ENCODE results near the gene ZNF414. TPM values are rescaled to one million over a fixed set of nuclear protein-coding genes. Genes with fewer than 3 reads are reported as not detected.

ZNF414 gene
- total and polyA plus RNA-seq, 2 experiments from 2014 or later, result 1.8 to 13.0 TPM

- H3K27me3 ChIP-seq (replicated peaks; ENCODE audit: insufficient read depth), result no peaks in the 10 kb centered on the region
- no peak overlapping the region for H3K4me2 ChIP-seq (ENCODE audit: unreplicated experiment)
- H3K4me1 ChIP-seq (ENCODE audit: insufficient read depth), result no peaks in the 10 kb centered on the region
- no peak for DNase-seq
- no peaks in the 10 kb centered on the region; the same call in 1 of the 2 replicates for H4K20me1 ChIP-seq (ENCODE audit: insufficient read depth)
- no peak overlapping the region for H2AFZ ChIP-seq
- H3K9me2 ChIP-seq (ENCODE audit: insufficient read depth), result no peaks in the 10 kb centered on the region
- 0 out of 2 replicates have a peak, but pooled peaks cover 10% of the 10 kb centered on the region for H3F3A ChIP-seq (ENCODE audit: insufficient read depth)
- H3K27ac ChIP-seq, result no peak overlapping the region
- 50 to 69% methylated on average over 1 of the region's 1 CpG for WGBS, 2 experiments (ENCODE audit: low coverage in 1 of 2, low lambda C conversion rate in 2 of 2, missing lambda C conversion rate in 2 of 2)
- no peak overlapping the region for H3K4me3 ChIP-seq
- no peaks in the 10 kb centered on the region for H3K9me3 ChIP-seq (ENCODE audit: low read depth)
- in situ Hi-C loops (cut with MboI), result no loop called here
- H3K9ac ChIP-seq, result no peak overlapping the region
- peaks cover 52% of the 10 kb centered on the region; the same call in 1 of the 2 replicates for H3K36me3 ChIP-seq (ENCODE audit: low read depth)
- H3K79me2 ChIP-seq (ENCODE audit: insufficient read depth), result peaks cover 100% of the 10 kb centered on the region
- TF ChIP-seq EZH2phosphoT487 (IDR thresholded peaks at IDR 0.05; ENCODE audit: insufficient read depth, low read depth) (no peak), EZH2 (IDR thresholded peaks at IDR 0.05; ENCODE audit: insufficient read depth, poor library complexity, severe bottlenecking) (no peak)
Observed at GRCh38 chr19:8475005-8475404, 39.0 kb downstream of the ZNF414 start.

- TF ChIP-seq EZH2phosphoT487 (IDR thresholded peaks at IDR 0.05; ENCODE audit: insufficient read depth, low read depth) (no peak), EZH2 (IDR thresholded peaks at IDR 0.05; ENCODE audit: insufficient read depth, poor library complexity, severe bottlenecking) (no peak)
- H3K27ac ChIP-seq, result no peak overlapping the region
- 73 to 77% methylated on average over 6 of the region's 6 CpGs for WGBS, 2 experiments (ENCODE audit: low coverage in 1 of 2, low lambda C conversion rate in 2 of 2, missing lambda C conversion rate in 2 of 2)
- H3K4me2 ChIP-seq (ENCODE audit: unreplicated experiment), result no peak overlapping the region
- H3K9ac ChIP-seq, result no peak overlapping the region
- no peaks in the 10 kb centered on the region for H3K4me1 ChIP-seq (ENCODE audit: insufficient read depth)
- no peak for DNase-seq
- no peak overlapping the region for H3K4me3 ChIP-seq
- H3K27me3 ChIP-seq (replicated peaks; ENCODE audit: insufficient read depth), result no peaks in the 10 kb centered on the region
- H2AFZ ChIP-seq, result no peak overlapping the region
- H3F3A ChIP-seq (ENCODE audit: insufficient read depth), result 0 out of 2 replicates have a peak, but pooled peaks cover 15% of the 10 kb centered on the region
- H3K9me3 ChIP-seq (ENCODE audit: low read depth), result no peaks in the 10 kb centered on the region
- H3K9me2 ChIP-seq (ENCODE audit: insufficient read depth), result no peaks in the 10 kb centered on the region
- in situ Hi-C loops (cut with MboI), result no loop called here
- peaks cover 100% of the 10 kb centered on the region for H3K79me2 ChIP-seq (ENCODE audit: insufficient read depth)
- H3K36me3 ChIP-seq (ENCODE audit: low read depth), result peaks cover 64% of the 10 kb centered on the region; the same call in 1 of the 2 replicates
- no peaks in the 10 kb centered on the region; the same call in 1 of the 2 replicates for H4K20me1 ChIP-seq (ENCODE audit: insufficient read depth)
Observed at GRCh38 chr19:8473648-8474476, 40.1 kb downstream of the ZNF414 start.

- H3K9me3 ChIP-seq (ENCODE audit: low read depth), result no peaks in the 10 kb centered on the region
- H3F3A ChIP-seq (ENCODE audit: insufficient read depth), result 0 out of 2 replicates have a peak, but pooled peaks cover 14% of the 10 kb centered on the region
- no peak for DNase-seq
- TF ChIP-seq EZH2 (IDR thresholded peaks at IDR 0.05; ENCODE audit: insufficient read depth, poor library complexity, severe bottlenecking) (no peak), EZH2phosphoT487 (IDR thresholded peaks at IDR 0.05; ENCODE audit: insufficient read depth, low read depth) (no peak)
- H3K27ac ChIP-seq, result no peak overlapping the region
- WGBS, 2 experiments (ENCODE audit: low coverage in 1 of 2, low lambda C conversion rate in 2 of 2, missing lambda C conversion rate in 2 of 2), result 84 to 85% methylated on average over 13 of the region's 13 CpGs
- peaks cover 90% of the 10 kb centered on the region for H3K36me3 ChIP-seq (ENCODE audit: low read depth)
- H3K9me2 ChIP-seq (ENCODE audit: insufficient read depth), result no peaks in the 10 kb centered on the region
- no peak overlapping the region for H3K9ac ChIP-seq
- H3K4me3 ChIP-seq, result no peak overlapping the region
- no peaks in the 10 kb centered on the region for H4K20me1 ChIP-seq (ENCODE audit: insufficient read depth)
- H3K27me3 ChIP-seq (replicated peaks; ENCODE audit: insufficient read depth), result no peaks in the 10 kb centered on the region
- in situ Hi-C loops (cut with MboI), result no loop called here
- H3K79me2 ChIP-seq (ENCODE audit: insufficient read depth), result peaks cover 100% of the 10 kb centered on the region
- no peaks in the 10 kb centered on the region for H3K4me1 ChIP-seq (ENCODE audit: insufficient read depth)
- no peak overlapping the region for H3K4me2 ChIP-seq (ENCODE audit: unreplicated experiment)
- H2AFZ ChIP-seq, result no peak overlapping the region
Observed at GRCh38 chr19:8469613-8470368, 44.2 kb downstream of the ZNF414 start.

- Histone ChIP-seq H3K27me3 (replicated peaks; ENCODE audit: insufficient read depth) (no peaks in the 10 kb centered on the region), H3K9ac (no peak overlapping the region), H3K4me3 (no peak overlapping the region), H3F3A (ENCODE audit: insufficient read depth) (0 out of 2 replicates have a peak, but pooled peaks cover 14% of the 10 kb centered on the region), H3K79me2 (ENCODE audit: insufficient read depth) (peaks cover 100% of the 10 kb centered on the region), H2AFZ (no peak overlapping the region), H3K9me2 (ENCODE audit: insufficient read depth) (no peaks in the 10 kb centered on the region), H3K27ac (no peak overlapping the region), H3K36me3 (ENCODE audit: low read depth) (peaks cover 87% of the 10 kb centered on the region), H3K9me3 (ENCODE audit: low read depth) (no peaks in the 10 kb centered on the region), H3K4me2 (ENCODE audit: unreplicated experiment) (no peak overlapping the region), H4K20me1 (ENCODE audit: insufficient read depth) (no peaks in the 10 kb centered on the region), H3K4me1 (ENCODE audit: insufficient read depth) (no peaks in the 10 kb centered on the region)
- in situ Hi-C loops (cut with MboI), result no loop called here
- 61 to 63% methylated on average over 8 of the region's 8 CpGs for WGBS, 2 experiments (ENCODE audit: low coverage in 1 of 2, low lambda C conversion rate in 2 of 2, missing lambda C conversion rate in 2 of 2)
- no peak for DNase-seq
- TF ChIP-seq EZH2 (IDR thresholded peaks at IDR 0.05; ENCODE audit: insufficient read depth, poor library complexity, severe bottlenecking), result no peak
- TF ChIP-seq EZH2phosphoT487 (IDR thresholded peaks at IDR 0.05; ENCODE audit: insufficient read depth, low read depth), result no peak
Observed at GRCh38 chr19:8468761-8469373, 45.1 kb downstream of the ZNF414 start.
